Breast epithelium (tissue), 3 donors: ENCODE results near the gene SPOP.

Source experiments
- POLR2A ChIP-seq: fragments of 450-650 bp; IDR thresholded peaks from one replicate; pipeline ENCODE4 v1.6.1; 2016; ENCODE audit warnings: antibody characterized with exemption, mild to moderate bottlenecking, moderate library complexity
- POLR2AphosphoS5 ChIP-seq, 3 donors: sonication (generic); formaldehyde crosslinking; IDR thresholded peaks; one replicate each; pipeline ENCODE4 v1.6.1; 2017; ENCODE audit warnings: antibody characterized with exemption in 3 of 3
- TF ChIP-seq, protein P1 (sequence below), 3 donors: fragments of 450-650 bp; IDR thresholded peaks; one replicate each; pipeline ENCODE4 v1.5.1; 2016 to 2017; ENCODE audit warnings: antibody characterized with exemption in 3 of 3, mild to moderate bottlenecking in 3 of 3, moderate library complexity in 3 of 3

DNA sequence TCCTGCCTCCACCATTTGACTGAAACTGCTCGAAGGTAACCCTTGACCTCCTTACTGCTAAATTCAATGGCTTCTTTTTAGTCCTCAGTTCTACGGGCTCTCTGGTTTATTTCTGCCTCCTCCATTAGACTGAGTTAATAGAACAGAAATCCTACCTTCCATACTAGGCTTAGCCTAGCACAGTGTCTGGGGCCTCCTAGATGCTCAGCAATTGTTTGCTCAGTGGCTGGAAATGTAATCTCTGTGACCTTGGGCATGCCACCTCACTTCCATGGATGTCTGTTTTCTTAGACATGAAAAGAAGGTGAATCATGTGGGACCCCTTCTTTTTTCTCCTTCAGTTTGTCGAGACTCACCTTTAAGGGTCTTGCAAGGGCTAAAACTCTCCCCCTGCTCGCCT lies 82.6 kb downstream of the SPOP start:
- TF ChIP-seq POLR2AphosphoS5 (IDR thresholded peaks at IDR 0.05): no peak
- TF ChIP-seq, protein P1, sequence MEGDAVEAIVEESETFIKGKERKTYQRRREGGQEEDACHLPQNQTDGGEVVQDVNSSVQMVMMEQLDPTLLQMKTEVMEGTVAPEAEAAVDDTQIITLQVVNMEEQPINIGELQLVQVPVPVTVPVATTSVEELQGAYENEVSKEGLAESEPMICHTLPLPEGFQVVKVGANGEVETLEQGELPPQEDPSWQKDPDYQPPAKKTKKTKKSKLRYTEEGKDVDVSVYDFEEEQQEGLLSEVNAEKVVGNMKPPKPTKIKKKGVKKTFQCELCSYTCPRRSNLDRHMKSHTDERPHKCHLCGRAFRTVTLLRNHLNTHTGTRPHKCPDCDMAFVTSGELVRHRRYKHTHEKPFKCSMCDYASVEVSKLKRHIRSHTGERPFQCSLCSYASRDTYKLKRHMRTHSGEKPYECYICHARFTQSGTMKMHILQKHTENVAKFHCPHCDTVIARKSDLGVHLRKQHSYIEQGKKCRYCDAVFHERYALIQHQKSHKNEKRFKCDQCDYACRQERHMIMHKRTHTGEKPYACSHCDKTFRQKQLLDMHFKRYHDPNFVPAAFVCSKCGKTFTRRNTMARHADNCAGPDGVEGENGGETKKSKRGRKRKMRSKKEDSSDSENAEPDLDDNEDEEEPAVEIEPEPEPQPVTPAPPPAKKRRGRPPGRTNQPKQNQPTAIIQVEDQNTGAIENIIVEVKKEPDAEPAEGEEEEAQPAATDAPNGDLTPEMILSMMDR (IDR thresholded peaks at IDR 0.05): no peak
- TF ChIP-seq POLR2A: no peak
